ENCODE measurements around the gene SAPCD1. TPM values are rescaled to one million over a fixed set of nuclear protein-coding genes. Genes with fewer than 3 reads are reported as not detected.

Gene SAPCD1
- total RNA-seq, 1 experiment from 2014 or later = 3.2 TPM

DNA sequence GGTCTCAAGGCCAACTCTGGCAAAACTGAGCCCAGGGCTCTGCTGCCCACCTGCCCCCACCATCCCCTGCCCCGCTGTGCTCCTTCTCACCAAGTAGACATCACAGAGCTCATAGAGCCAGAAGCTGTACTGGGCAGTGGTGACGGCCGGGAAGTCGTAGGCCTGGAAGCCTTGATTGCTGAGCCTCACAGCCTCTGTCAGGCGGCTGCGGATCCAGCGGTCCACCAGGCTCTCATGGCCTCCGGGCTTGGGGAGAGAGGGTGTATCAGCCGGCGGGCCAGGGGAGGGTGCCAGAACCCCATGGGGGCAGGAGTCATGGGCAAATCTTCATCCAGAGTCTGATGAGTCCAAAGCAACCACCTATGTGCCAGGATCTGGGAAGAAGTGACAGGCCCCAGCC, 17.5 kb downstream of the SAPCD1 start:
- Histone ChIP-seq H3K4me1 (ENCODE audit: insufficient read depth, low read length) (no peaks in the 10 kb centered on the region), H4K20me1 (ENCODE audit: control insufficient read depth, insufficient read depth, insufficient read length) (no peaks in the 10 kb centered on the region), H4K91ac (ENCODE audit: insufficient read length, low read depth, low read length) (no peak overlapping the region), H4K8ac (replicated peaks; ENCODE audit: insufficient read length, low read depth, low read length) (no peak overlapping the region), H3K27me3 (ENCODE audit: insufficient read depth, low read length) (no peaks in the 10 kb centered on the region), H3K4ac (ENCODE audit: low read depth, low read length) (no peak overlapping the region), H3K9ac (ENCODE audit: extremely low read depth, insufficient read length, low read length) (no peak overlapping the region), H3K27ac (ENCODE audit: insufficient read length, low read depth, low read length) (no peak overlapping the region), H3K14ac (ENCODE audit: insufficient read depth, low read length) (no peak overlapping the region), H3K79me1 (ENCODE audit: insufficient read depth, low read depth, low read length, poor library complexity, severe bottlenecking) (no peaks in the 10 kb centered on the region), H3K9me3 (ENCODE audit: control insufficient read depth, low read depth, low read length) (no peaks in the 10 kb centered on the region), H3T11ph (ENCODE audit: low read length) (no peak overlapping the region), H3K4me2 (ENCODE audit: insufficient read depth, insufficient read length, low read length) (no peak overlapping the region), H3K23me2 (ENCODE audit: insufficient read length, low read depth, low read length, poor library complexity, severe bottlenecking) (no peaks in the 10 kb centered on the region), H3K79me2 (ENCODE audit: insufficient read depth, low read length) (no peaks in the 10 kb centered on the region), H2AFZ (ENCODE audit: low read length) (no peak overlapping the region), H2BK120ac (ENCODE audit: low read depth, low read length, poor library complexity, severe bottlenecking) (no peak overlapping the region), H2BK15ac (ENCODE audit: low read depth, low read length) (no peak overlapping the region), H4K5ac (ENCODE audit: insufficient read length, low read depth, low read length) (no peak overlapping the region), H3K23ac (ENCODE audit: insufficient read length, low read depth, low read length) (no peak overlapping the region), H2AK5ac (ENCODE audit: insufficient read length, low read length) (no peak overlapping the region), H2BK5ac (ENCODE audit: insufficient read length, low read length) (no peak overlapping the region), H3K18ac (ENCODE audit: insufficient read length, low read depth, low read length) (no peak overlapping the region), H2BK20ac (ENCODE audit: low read depth, low read length, poor library complexity, severe bottlenecking) (no peak overlapping the region), H3K56ac (ENCODE audit: insufficient read length, low read depth, low read length) (no peak overlapping the region), H2BK12ac (ENCODE audit: insufficient read length, low read depth, low read length) (no peak overlapping the region)
- no peak overlapping the region for H3K4me3 Mint-ChIP-seq
- H3K4me1 Mint-ChIP-seq = peaks cover 5 to 10% of the 10 kb centered on the region in 2 experiments; a peak in 3 of 4 replicates
- H3K27ac Mint-ChIP-seq = no peak overlapping the region
- no peaks in the 10 kb centered on the region for H3K27me3 Mint-ChIP-seq (ENCODE audit: low read depth)
- H3K9me3 Mint-ChIP-seq = no peaks in the 10 kb centered on the region
- TF ChIP-seq, protein P1, sequence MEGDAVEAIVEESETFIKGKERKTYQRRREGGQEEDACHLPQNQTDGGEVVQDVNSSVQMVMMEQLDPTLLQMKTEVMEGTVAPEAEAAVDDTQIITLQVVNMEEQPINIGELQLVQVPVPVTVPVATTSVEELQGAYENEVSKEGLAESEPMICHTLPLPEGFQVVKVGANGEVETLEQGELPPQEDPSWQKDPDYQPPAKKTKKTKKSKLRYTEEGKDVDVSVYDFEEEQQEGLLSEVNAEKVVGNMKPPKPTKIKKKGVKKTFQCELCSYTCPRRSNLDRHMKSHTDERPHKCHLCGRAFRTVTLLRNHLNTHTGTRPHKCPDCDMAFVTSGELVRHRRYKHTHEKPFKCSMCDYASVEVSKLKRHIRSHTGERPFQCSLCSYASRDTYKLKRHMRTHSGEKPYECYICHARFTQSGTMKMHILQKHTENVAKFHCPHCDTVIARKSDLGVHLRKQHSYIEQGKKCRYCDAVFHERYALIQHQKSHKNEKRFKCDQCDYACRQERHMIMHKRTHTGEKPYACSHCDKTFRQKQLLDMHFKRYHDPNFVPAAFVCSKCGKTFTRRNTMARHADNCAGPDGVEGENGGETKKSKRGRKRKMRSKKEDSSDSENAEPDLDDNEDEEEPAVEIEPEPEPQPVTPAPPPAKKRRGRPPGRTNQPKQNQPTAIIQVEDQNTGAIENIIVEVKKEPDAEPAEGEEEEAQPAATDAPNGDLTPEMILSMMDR (conservative IDR thresholded peaks at IDR 0.05) = no peak
- WGBS (ENCODE audit: extremely low coverage, insufficient read length, low lambda C conversion rate) = no CpG with 5 or more reads among the region's 10 CpGs
- peaks cover 43 to 68% (median 51%) of the 10 kb centered on the region in 3 experiments for H3K36me3 Mint-ChIP-seq (ENCODE audit: insufficient read depth in 1 of 3, low read depth in 3 of 3)
- no peak for DNase-seq
